ENCODE measurements around the gene RCAN2. TPM values are rescaled to one million over a fixed set of nuclear protein-coding genes. Genes with fewer than 3 reads are reported as not detected.

RCAN2 gene
- total and polyA plus RNA-seq, 7 experiments from 2014 or later = 1.0 TPM; not detected in 6

DNA sequence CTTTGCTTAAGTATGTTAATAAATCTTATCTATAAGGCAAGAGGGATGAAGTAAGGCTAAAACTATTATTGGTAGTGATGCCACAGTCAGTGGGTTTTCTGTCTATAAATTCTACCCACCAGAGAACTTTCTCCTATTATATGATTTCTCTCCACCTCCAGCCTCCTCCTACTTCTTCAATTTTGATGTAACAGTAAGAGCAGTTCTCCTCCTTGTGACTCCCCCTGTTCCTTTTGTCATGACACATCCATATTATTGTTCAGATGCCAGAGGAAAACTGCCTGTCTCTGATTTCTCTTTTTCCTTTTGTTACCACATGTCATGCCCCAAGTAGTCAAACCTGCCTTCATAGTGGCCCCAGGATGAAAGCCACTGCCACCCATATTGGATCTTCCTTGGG lies 9.1 kb upstream of the RCAN2 start:
- Mint-ChIP-seq H3K4me1 (no peaks in the 10 kb centered on the region), H3K9me3 (peaks cover 0 to 3% (median 0%) of the 10 kb centered on the region in 11 donors), H3K4me3 (no peak overlapping the region), H3K27ac (no peak overlapping the region), H3K36me3 (peaks cover 0 to 5% (median 0%) of the 10 kb centered on the region in 5 donors), H3K27me3 (peaks cover 21 to 54% (median 37%) of the 10 kb centered on the region in 5 donors)
- Histone ChIP-seq H3K9me3 (ENCODE audit: control insufficient read depth in 2 of 3, low read length in 3 of 3) (no peaks in the 10 kb centered on the region), H3K4me1 (ENCODE audit: control insufficient read depth in 2 of 2, insufficient read depth in 2 of 2, low read length in 2 of 2) (no peaks in the 10 kb centered on the region), H3K4me3 (ENCODE audit: low read length) (no peak overlapping the region), H3K36me3 (ENCODE audit: control insufficient read depth in 2 of 3, insufficient read depth in 3 of 3, low read length in 3 of 3) (no peaks in the 10 kb centered on the region), H3K27me3 (ENCODE audit: control insufficient read depth in 2 of 2, insufficient read depth in 2 of 2, low read length in 2 of 2) (no peaks in the 10 kb centered on the region), H3K27ac (ENCODE audit: low read depth, low read length) (no peak overlapping the region)
- ChIA-PET CTCF (interaction anchor here (0.6 kb wide), 1 partner anchor 80 kb away, joined by 3 read pairs; no protein-coding TSS in a partner anchor), POLR2A (no interaction called here)
- ATAC-seq = no peak
- intact Hi-C loops (cut with micrococcal nuclease) = no loop called here
- DNase-seq = no peak

DNA sequence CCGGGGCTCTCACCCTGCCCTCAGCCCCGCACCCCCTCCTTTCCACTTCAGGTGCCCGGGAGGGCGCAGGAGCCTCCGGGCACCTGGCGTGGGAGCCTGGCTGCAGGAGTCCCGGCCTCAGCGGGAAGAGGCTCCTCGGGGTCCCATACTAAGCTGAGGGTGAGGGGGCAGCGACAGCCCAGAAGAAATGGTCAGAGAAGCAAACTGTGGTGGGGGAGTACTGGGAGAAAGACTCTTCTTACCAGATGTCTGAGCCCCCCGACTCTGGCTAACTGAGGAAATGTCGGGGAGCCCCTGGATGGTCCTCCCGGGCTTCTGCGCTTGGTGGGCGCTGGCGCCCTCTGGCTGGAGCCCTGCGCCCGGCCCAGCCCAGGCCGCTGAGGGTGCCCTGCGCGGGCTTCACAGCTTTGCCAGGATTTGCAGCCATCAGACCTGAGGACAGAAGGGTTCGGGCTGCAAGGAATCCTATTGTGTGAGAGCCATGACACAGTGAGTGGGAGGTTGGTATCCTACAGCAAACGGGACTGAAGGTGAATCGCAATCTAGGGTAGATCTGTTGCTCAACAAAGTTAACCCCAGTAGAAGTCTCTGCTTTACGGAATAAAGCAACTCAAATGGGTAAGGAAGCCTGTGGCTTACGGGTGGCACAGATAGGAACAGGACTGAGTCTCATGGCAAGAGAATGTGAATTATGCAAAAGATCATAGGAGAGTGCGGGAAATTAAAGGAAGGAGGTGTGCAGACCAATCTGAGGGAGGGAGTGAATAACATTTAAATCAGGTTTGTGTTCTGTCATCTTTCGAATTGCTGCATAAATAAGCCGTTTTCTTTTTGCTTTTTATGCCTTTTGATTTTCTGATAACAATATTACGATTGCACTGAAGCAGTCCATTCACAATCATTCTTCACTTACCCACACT lies 639 bp upstream of the RCAN2 start:
- Histone ChIP-seq H3K4me3 (ENCODE audit: low read length) (peak overlapping the region; percentile 31), H3K9me3 (ENCODE audit: control insufficient read depth in 2 of 3, low read length in 3 of 3) (no peaks in the 10 kb centered on the region), H3K36me3 (ENCODE audit: control insufficient read depth in 2 of 3, insufficient read depth in 3 of 3, low read length in 3 of 3) (no peaks in the 10 kb centered on the region), H3K4me1 (ENCODE audit: control insufficient read depth in 2 of 2, insufficient read depth in 2 of 2, low read length in 2 of 2) (no peaks in the 10 kb centered on the region), H3K27ac (ENCODE audit: low read depth, low read length) (no peak overlapping the region), H3K27me3 (ENCODE audit: control insufficient read depth in 2 of 2, insufficient read depth in 2 of 2, low read length in 2 of 2) (peaks cover 0 to 6% of the 10 kb centered on the region in 2 donors)
- ChIA-PET CTCF (no interaction called here), POLR2A (no interaction called here)
- intact Hi-C loops (cut with micrococcal nuclease) = no loop called here
- DNase-seq (peak in 2 of 9 donors; percentile 6 to 8), ATAC-seq (peak; percentile 43)
- Mint-ChIP-seq H3K36me3 (peaks cover 0 to 4% (median 0%) of the 10 kb centered on the region in 5 donors), H3K4me1 (peaks cover 0 to 16% (median 11%) of the 10 kb centered on the region in 7 donors), H3K27ac (no peak overlapping the region), H3K4me3 (peak overlapping the region in 9 of 10 donors; percentile 8 to 72 (median 39)), H3K9me3 (peaks cover 0 to 4% (median 0%) of the 10 kb centered on the region in 11 donors), H3K27me3 (peaks cover 65 to 87% (median 83%) of the 10 kb centered on the region in 5 donors)

GRCh38 chr6:46490425-46491200 lies 636 bp downstream of the RCAN2 start:
- H3K27me3 Mint-ChIP-seq = peaks cover 72 to 89% (median 82%) of the 10 kb centered on the region in 5 donors
- H3K27me3 ChIP-seq (ENCODE audit: control insufficient read depth in 2 of 2, insufficient read depth in 2 of 2, low read length in 2 of 2) = peaks cover 0 to 6% of the 10 kb centered on the region in 2 donors
- H3K27ac Mint-ChIP-seq = no peak overlapping the region
- H3K36me3 Mint-ChIP-seq = peaks cover 0 to 4% (median 0%) of the 10 kb centered on the region in 5 donors
- intact Hi-C loops (cut with micrococcal nuclease) = no loop called here
- peaks cover 0 to 3% (median 0%) of the 10 kb centered on the region in 11 donors for H3K9me3 Mint-ChIP-seq
- no peaks in the 10 kb centered on the region for H3K4me1 ChIP-seq (ENCODE audit: control insufficient read depth in 2 of 2, insufficient read depth in 2 of 2, low read length in 2 of 2)
- ChIA-PET CTCF (no interaction called here), POLR2A (no interaction called here)
- H3K27ac ChIP-seq (ENCODE audit: low read depth, low read length) = no peak overlapping the region
- H3K36me3 ChIP-seq (ENCODE audit: control insufficient read depth in 2 of 3, insufficient read depth in 3 of 3, low read length in 3 of 3) = no peaks in the 10 kb centered on the region
- no peaks in the 10 kb centered on the region for H3K9me3 ChIP-seq (ENCODE audit: control insufficient read depth in 2 of 3, low read length in 3 of 3)
- H3K4me1 Mint-ChIP-seq = peaks cover 0 to 16% (median 11%) of the 10 kb centered on the region in 7 donors
- H3K4me3 ChIP-seq (ENCODE audit: low read length) = no peak overlapping the region
- ATAC-seq (no peak), DNase-seq (no peak)
- H3K4me3 Mint-ChIP-seq = peak overlapping the region; percentile 32 to 77 (median 70)

DNA sequence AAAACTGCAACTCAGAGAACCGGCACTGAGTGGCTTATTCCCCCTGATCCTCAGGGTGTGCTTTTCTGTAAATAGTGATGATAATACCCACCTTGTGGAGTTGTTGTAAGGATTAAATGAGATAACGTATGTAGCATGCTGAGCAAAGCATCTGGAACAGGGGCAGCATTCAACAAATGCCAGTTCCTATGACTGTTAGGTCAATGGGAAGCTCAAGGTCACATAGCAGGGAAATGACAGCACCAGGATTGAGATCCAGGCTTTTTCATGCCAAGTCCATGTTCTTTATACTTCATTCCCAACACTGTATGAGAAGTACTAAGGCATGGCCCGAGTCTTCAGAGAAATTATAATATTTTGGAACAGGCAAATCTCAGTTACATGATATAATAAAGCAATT lies 5.1 kb downstream of the RCAN2 start:
- Mint-ChIP-seq H3K27me3 (peaks cover 44 to 90% (median 75%) of the 10 kb centered on the region in 5 donors), H3K27ac (no peak overlapping the region), H3K4me3 (no peak overlapping the region), H3K4me1 (peaks cover 0 to 9% (median 7%) of the 10 kb centered on the region in 7 donors), H3K9me3 (no peaks in the 10 kb centered on the region), H3K36me3 (no peaks in the 10 kb centered on the region)
- H3K4me1 ChIP-seq (ENCODE audit: control insufficient read depth in 2 of 2, insufficient read depth in 2 of 2, low read length in 2 of 2) = no peaks in the 10 kb centered on the region
- H3K4me3 ChIP-seq (ENCODE audit: low read length) = no peak overlapping the region
- CTCF ChIA-PET = no interaction called here
- DNase-seq (no peak), ATAC-seq (no peak)
- no peaks in the 10 kb centered on the region for H3K36me3 ChIP-seq (ENCODE audit: control insufficient read depth in 2 of 3, insufficient read depth in 3 of 3, low read length in 3 of 3)
- no peak overlapping the region for H3K27ac ChIP-seq (ENCODE audit: low read depth, low read length)
- intact Hi-C loops (cut with micrococcal nuclease) = no loop called here
- no peaks in the 10 kb centered on the region for H3K9me3 ChIP-seq (ENCODE audit: control insufficient read depth in 2 of 3, low read length in 3 of 3)
- H3K27me3 ChIP-seq (ENCODE audit: control insufficient read depth in 2 of 2, insufficient read depth in 2 of 2, low read length in 2 of 2) = peaks cover 0 to 4% of the 10 kb centered on the region in 2 donors
- POLR2A ChIA-PET = no interaction called here

DNA sequence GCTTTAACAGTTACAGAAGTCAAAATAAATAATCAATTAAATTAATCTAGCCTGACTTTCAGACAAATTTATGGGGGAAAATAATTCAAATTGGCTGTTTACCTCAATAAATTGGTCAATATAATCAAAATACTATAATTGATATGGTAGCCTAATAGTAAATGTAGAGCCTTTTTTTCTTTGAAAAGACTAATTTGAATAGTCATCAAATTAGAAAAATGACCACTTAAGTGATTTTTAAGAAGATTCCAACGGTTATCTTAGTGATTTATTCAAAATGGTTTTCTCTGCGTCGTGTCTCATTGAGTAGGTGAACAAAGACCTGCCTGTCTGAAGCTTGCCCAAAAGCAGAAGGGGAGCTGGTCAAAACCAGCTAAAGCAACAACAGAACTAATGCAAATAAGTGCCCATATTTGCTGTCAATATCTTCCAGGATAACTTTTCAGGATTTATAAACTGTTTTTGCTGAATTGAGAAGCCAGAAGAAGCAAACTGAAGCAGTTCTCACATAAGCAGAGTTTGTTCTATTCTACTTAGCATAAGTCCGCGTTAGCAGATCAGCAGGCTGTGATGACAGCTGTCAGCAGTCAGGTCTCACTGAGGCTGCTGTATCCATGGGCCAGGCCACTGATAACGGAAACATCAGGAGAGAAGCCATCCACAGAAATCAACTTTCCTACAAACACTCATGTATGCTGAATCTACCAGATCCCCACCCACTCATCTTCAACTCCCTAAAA lies 7.0 kb downstream of the RCAN2 start:
- H3K27ac ChIP-seq (ENCODE audit: low read depth, low read length) = no peak overlapping the region
- Mint-ChIP-seq H3K9me3 (no peaks in the 10 kb centered on the region), H3K4me3 (no peak overlapping the region), H3K36me3 (no peaks in the 10 kb centered on the region), H3K27me3 (peaks cover 30 to 89% (median 62%) of the 10 kb centered on the region in 5 donors), H3K4me1 (no peaks in the 10 kb centered on the region), H3K27ac (no peak overlapping the region)
- DNase-seq (no peak), ATAC-seq (no peak)
- H3K4me3 ChIP-seq (ENCODE audit: low read length) = no peak overlapping the region
- H3K9me3 ChIP-seq (ENCODE audit: control insufficient read depth in 2 of 3, low read length in 3 of 3) = no peaks in the 10 kb centered on the region
- no peaks in the 10 kb centered on the region for H3K4me1 ChIP-seq (ENCODE audit: control insufficient read depth in 2 of 2, insufficient read depth in 2 of 2, low read length in 2 of 2)
- peaks cover 0 to 4% of the 10 kb centered on the region in 2 donors for H3K27me3 ChIP-seq (ENCODE audit: control insufficient read depth in 2 of 2, insufficient read depth in 2 of 2, low read length in 2 of 2)
- no peaks in the 10 kb centered on the region for H3K36me3 ChIP-seq (ENCODE audit: control insufficient read depth in 2 of 3, insufficient read depth in 3 of 3, low read length in 3 of 3)
- intact Hi-C loops (cut with micrococcal nuclease) = no loop called here
- POLR2A ChIA-PET = no interaction called here
- CTCF ChIA-PET = no interaction called here

DNA sequence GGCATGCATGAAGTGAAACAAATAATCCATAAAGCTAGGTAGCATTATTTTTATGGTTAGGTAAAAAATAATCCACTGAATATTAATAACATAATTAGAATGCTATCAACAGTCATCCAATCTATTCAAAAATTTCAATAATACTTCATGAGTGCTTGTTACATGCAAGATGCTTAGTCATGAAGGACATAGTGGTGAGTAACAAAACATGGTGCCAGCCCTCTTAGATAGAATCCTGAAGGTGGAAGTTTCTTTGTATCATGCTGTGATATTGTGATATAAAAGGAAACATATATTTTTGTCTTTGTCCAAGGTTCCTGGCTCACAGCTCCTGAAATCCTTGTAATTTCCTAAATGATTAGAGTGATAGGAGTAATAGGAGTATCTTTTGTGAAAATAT lies 14.9 kb downstream of the RCAN2 start:
- Mint-ChIP-seq H3K4me1 (no peaks in the 10 kb centered on the region), H3K36me3 (no peaks in the 10 kb centered on the region), H3K4me3 (no peak overlapping the region), H3K27me3 (peaks cover 5 to 54% (median 31%) of the 10 kb centered on the region in 5 donors), H3K27ac (no peak overlapping the region), H3K9me3 (peaks cover 0 to 3% (median 0%) of the 10 kb centered on the region in 11 donors)
- no peak for DNase-seq
- Histone ChIP-seq H3K4me1 (ENCODE audit: control insufficient read depth in 2 of 2, insufficient read depth in 2 of 2, low read length in 2 of 2) (no peaks in the 10 kb centered on the region), H3K36me3 (ENCODE audit: control insufficient read depth in 2 of 3, insufficient read depth in 3 of 3, low read length in 3 of 3) (no peaks in the 10 kb centered on the region), H3K9me3 (ENCODE audit: control insufficient read depth in 2 of 3, low read length in 3 of 3) (no peaks in the 10 kb centered on the region), H3K4me3 (ENCODE audit: low read length) (no peak overlapping the region), H3K27ac (ENCODE audit: low read depth, low read length) (no peak overlapping the region), H3K27me3 (ENCODE audit: control insufficient read depth in 2 of 2, insufficient read depth in 2 of 2, low read length in 2 of 2) (no peaks in the 10 kb centered on the region)
- no peak for ATAC-seq
- POLR2A ChIA-PET = no interaction called here
- CTCF ChIA-PET = interaction anchor here (1.2 kb wide), 1 partner anchor 18 kb away, joined by 3 read pairs; no protein-coding TSS in a partner anchor
- intact Hi-C loops (cut with micrococcal nuclease) = no loop called here

All from naive thymus-derived CD4-positive, alpha-beta T cell (primary cell).